ENCODE results near the gene SAMMSON. TPM values are rescaled to one million over a fixed set of nuclear protein-coding genes. Genes with fewer than 3 reads are reported as not detected.

Gene SAMMSON
- total and polyA plus RNA-seq, 2 experiments from 2014 or later, result not detected

GRCh38 chr3:69970827-69971226 is 28.7 kb upstream of the SAMMSON start (continued):
- TF ChIP-seq CTCF (conservative IDR thresholded peaks at IDR 0.05; ENCODE audit: low read depth in 2 of 2) (no peak), ETS1 (IDR thresholded peaks at IDR 0.05) (no peak)

- H3K27ac Mint-ChIP-seq, result no peak overlapping the region
- H3K4me3 Mint-ChIP-seq, result no peak overlapping the region
- no peaks in the 10 kb centered on the region for H3K4me1 Mint-ChIP-seq
- H3K9me2 ChIP-seq (ENCODE audit: insufficient read depth), result peaks cover 4% of the 10 kb centered on the region; the same call in 1 of the 2 replicates
- H3F3A ChIP-seq (replicated peaks; ENCODE audit: low read depth), result no peaks in the 10 kb centered on the region
- peaks cover 7% of the 10 kb centered on the region; the same call in 2 of the 3 replicates for H3K36me3 Mint-ChIP-seq (ENCODE audit: low read depth)
- peaks cover 4% of the 10 kb centered on the region for H3K27me3 Mint-ChIP-seq (ENCODE audit: insufficient read depth, low read depth, poor library complexity)
- peaks cover 5% of the 10 kb centered on the region; the same call in 2 of the 3 replicates for H3K9me3 Mint-ChIP-seq
- no peaks in the 10 kb centered on the region for H3K36me3 ChIP-seq (ENCODE audit: insufficient read depth)
- no peak overlapping the region for H3K4me2 ChIP-seq
- no peaks in the 10 kb centered on the region for H3K4me1 ChIP-seq (ENCODE audit: insufficient read depth)
- DNase-seq (ENCODE audit: low spot score), result no peak
- H3K4me3 ChIP-seq, result no peak overlapping the region
- ATAC-seq, result no peak
- no peaks in the 10 kb centered on the region for H4K20me1 ChIP-seq (replicated peaks; ENCODE audit: insufficient read depth)
- no peak overlapping the region for H2AFZ ChIP-seq
- no peaks in the 10 kb centered on the region for H3K27me3 ChIP-seq (ENCODE audit: insufficient read depth)
- H3K79me2 ChIP-seq (replicated peaks; ENCODE audit: insufficient read depth), result no peaks in the 10 kb centered on the region
- H3K27ac ChIP-seq (ENCODE audit: low read depth), result no peak overlapping the region
- TF ChIP-seq ETS1 (IDR thresholded peaks at IDR 0.05), result no peak
- no peak for TF ChIP-seq REST (IDR thresholded peaks at IDR 0.05; ENCODE audit: unreplicated experiment)
- no peak for TF ChIP-seq EZH2 (IDR thresholded peaks at IDR 0.05; ENCODE audit: low read depth, unreplicated experiment)
- no peak for TF ChIP-seq STAT1 (IDR thresholded peaks at IDR 0.05; ENCODE audit: unreplicated experiment)
- TF ChIP-seq POLR2AphosphoS5 (IDR thresholded peaks at IDR 0.05; ENCODE audit: low read depth), result no peak
- TF ChIP-seq JUNB (IDR thresholded peaks at IDR 0.05; ENCODE audit: unreplicated experiment), result no peak
- TF ChIP-seq ZNF462 (CRISPR knock-in tag; IDR thresholded peaks at IDR 0.05), result no peak
- no peak for TF ChIP-seq CTCF (conservative IDR thresholded peaks at IDR 0.05; ENCODE audit: low read depth in 2 of 2)
These were observed 26.9 kb upstream of the SAMMSON start for GRCh38 chr3:69972672-69973071.

Data from GM23338 (cell line).